ENCODE measurements around the gene COL11A2.

DNA sequence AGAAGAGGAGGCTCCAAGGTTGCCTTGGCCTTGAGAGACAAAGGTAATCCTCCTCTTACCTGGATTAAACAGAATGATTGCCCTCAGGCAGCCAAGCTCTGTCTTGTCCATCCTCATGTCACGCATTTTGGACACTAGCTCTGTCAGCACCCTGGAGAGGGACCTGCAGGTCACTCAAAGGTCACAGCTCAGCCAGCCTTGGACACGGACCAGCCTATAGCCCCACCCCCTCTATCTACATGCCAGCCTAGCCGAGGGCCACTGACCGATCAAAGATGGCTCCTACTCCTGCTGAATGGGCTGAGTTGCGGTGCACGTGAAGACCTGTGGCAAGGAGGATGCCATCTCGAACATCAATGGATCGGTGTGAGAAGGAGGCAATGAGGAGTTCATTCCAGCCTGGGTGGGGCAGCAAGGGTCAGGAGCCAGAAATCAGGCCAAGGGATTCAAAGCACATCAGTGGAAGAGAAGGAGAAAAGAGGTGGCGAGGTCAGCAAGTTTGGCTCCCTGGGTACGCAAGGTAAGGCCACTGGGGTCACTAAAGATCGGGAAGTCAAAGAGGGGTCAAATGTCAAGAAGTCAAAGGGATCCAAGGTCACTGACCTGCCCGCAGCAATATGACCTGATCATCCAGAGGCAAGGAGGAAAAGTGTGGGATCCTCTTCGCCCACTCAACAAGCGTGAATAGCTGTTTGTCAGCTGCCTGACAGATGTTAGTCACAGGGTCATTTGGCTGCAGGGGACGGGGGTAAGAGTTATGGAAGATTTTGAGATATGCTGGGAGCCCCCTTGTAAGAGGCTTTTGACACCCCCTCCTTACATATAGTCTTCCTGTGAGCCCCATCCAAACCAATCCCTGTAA lies 3.3 kb upstream of the COL11A2 start:
- TF ChIP-seq, protein P1, sequence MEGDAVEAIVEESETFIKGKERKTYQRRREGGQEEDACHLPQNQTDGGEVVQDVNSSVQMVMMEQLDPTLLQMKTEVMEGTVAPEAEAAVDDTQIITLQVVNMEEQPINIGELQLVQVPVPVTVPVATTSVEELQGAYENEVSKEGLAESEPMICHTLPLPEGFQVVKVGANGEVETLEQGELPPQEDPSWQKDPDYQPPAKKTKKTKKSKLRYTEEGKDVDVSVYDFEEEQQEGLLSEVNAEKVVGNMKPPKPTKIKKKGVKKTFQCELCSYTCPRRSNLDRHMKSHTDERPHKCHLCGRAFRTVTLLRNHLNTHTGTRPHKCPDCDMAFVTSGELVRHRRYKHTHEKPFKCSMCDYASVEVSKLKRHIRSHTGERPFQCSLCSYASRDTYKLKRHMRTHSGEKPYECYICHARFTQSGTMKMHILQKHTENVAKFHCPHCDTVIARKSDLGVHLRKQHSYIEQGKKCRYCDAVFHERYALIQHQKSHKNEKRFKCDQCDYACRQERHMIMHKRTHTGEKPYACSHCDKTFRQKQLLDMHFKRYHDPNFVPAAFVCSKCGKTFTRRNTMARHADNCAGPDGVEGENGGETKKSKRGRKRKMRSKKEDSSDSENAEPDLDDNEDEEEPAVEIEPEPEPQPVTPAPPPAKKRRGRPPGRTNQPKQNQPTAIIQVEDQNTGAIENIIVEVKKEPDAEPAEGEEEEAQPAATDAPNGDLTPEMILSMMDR (CRISPR knock-in tag; IDR thresholded peaks at IDR 0.05) = no peak
- no peak for TF ChIP-seq SRF (IDR thresholded peaks at IDR 0.05; ENCODE audit: low read depth, low read length)
- no peak for TF ChIP-seq SKI (IDR thresholded peaks at IDR 0.05; ENCODE audit: partially characterized antibody)
- no peak for TF ChIP-seq MAFK (conservative IDR thresholded peaks at IDR 0.05 in 1 of 2, IDR thresholded peaks at IDR 0.05 in 1 of 2; ENCODE audit: low read length in 2 of 2)
- no peak for TF ChIP-seq KAT2B (IDR thresholded peaks at IDR 0.05; ENCODE audit: borderline replicate concordance, low read depth, low read length)
- TF ChIP-seq RFX5 (IDR thresholded peaks at IDR 0.05; ENCODE audit: low read depth, low read length) = no peak
- no peak for TF ChIP-seq NR3C1 (CRISPR knock-in tag; IDR thresholded peaks at IDR 0.05)
- no peak for TF ChIP-seq ZNF510 (CRISPR knock-in tag; IDR thresholded peaks at IDR 0.05; ENCODE audit: low read depth)
- no peak for TF ChIP-seq ZNF124 (CRISPR knock-in tag; IDR thresholded peaks at IDR 0.05)
- no peak for TF ChIP-seq PRDM15 (CRISPR knock-in tag; IDR thresholded peaks at IDR 0.05)
- no peak for TF ChIP-seq ZFP90 (CRISPR knock-in tag; IDR thresholded peaks at IDR 0.05; ENCODE audit: borderline replicate concordance)
- TF ChIP-seq CEBPB (IDR thresholded peaks at IDR 0.05; ENCODE audit: borderline replicate concordance, low read depth, low read length) = no peak
- TF ChIP-seq SP2 (CRISPR knock-in tag; IDR thresholded peaks at IDR 0.05) = no peak
- no peak for TF ChIP-seq MYNN (CRISPR knock-in tag; IDR thresholded peaks at IDR 0.05; ENCODE audit: low read depth)
